Stomach (tissue), 9 donors: ENCODE measurements around the gene HAUS1. TPM values are rescaled to one million over a fixed set of nuclear protein-coding genes. Genes with fewer than 3 reads are reported as not detected.
"Not testable (repeated sequence)": the region's sequence is repeated elsewhere in the genome, so short reads cannot be mapped to it uniquely, and the experiment has no call there.

ENCODE experiments used
- DNase-seq, 2 donors: peaks; one replicate each; pipeline versions ENCODE4 v3.0.0 to v3.0.0-alpha.2; 2013 to 2019
- H3K27ac ChIP-seq, 5 donors: fragments of 200-600 bp in 4 of 5; sonication (generic) in 4 of 5; one replicate each; pipeline ENCODE4 v1.5.1; 2013 to 2019; ENCODE audit warnings: mild to moderate bottlenecking in 1 of 5, moderate library complexity in 1 of 5
- H3K27me3 ChIP-seq, 3 donors: fragments of 200-600 bp; sonication (generic); one replicate each; pipeline ENCODE4 v1.5.1; 2017 to 2019; ENCODE audit warnings: mixed run types in 1 of 3
- H3K36me3 ChIP-seq, 4 donors: fragments of 200-600 bp; sonication (generic); 1 replicate in 3 of 4; 2 replicates in 1 of 4; pipeline ENCODE4 v1.5.1; 2016 to 2019
- H3K4me1 ChIP-seq, 4 donors: fragments of 200-600 bp; sonication (generic); one replicate each; pipeline ENCODE4 v1.5.1; 2016 to 2019
- H3K4me3 ChIP-seq, 4 donors: fragments of 200-600 bp; sonication (generic) in 3 of 4; one replicate each; pipeline ENCODE4 v1.5.1; 2016 to 2019; ENCODE audit warnings: mild to moderate bottlenecking in 1 of 4
- H3K9me3 ChIP-seq, 4 donors: fragments of 200-600 bp; sonication (generic); one replicate each; pipeline ENCODE4 v1.5.1; 2016 to 2019
- CTCF ChIP-seq, 7 experiments: fragments of 450-650 bp in 4 of 7; fragments of 200-600 bp in 3 of 7; sonication (generic) in 3 of 7; IDR thresholded peaks; one replicate each; pipeline ENCODE4 v1.5.1; 2016 to 2019; ENCODE audit warnings: antibody characterized with exemption in 7 of 7, control low read depth in 2 of 7, mild to moderate bottlenecking in 1 of 7
- EP300 ChIP-seq: sonication (generic); formaldehyde crosslinking; IDR thresholded peaks from one replicate; pipeline ENCODE4 v1.6.1; 2017; ENCODE audit warnings: antibody characterized with exemption
- POLR2A ChIP-seq, 4 donors: fragments of 450-650 bp; IDR thresholded peaks; one replicate each; pipeline ENCODE4 v1.6.1; 2016; ENCODE audit warnings: antibody characterized with exemption in 4 of 4, control low read depth in 2 of 4, mild to moderate bottlenecking in 1 of 4, moderate library complexity in 1 of 4
- POLR2AphosphoS5 ChIP-seq, 3 donors: sonication (generic); formaldehyde crosslinking; IDR thresholded peaks; one replicate each; pipeline ENCODE4 v1.6.1; 2016; ENCODE audit warnings: antibody characterized with exemption in 3 of 3
- WGBS, 5 donors: extraction: QIAGEN DNeasy Blood & Tissue Kit in 3 of 5; methylation state at CpG; one replicate each; pipeline versions ENCODE4 v1.1.5 to v1.1.7; 2013 to 2018; 5-methylcytosine and 5-hydroxymethylcytosine counted together
- intact Hi-C: fragments of 100-400 bp; cut with DNase I; formaldehyde crosslinking; loops from one replicate; pipeline ENCODE4 v1.15.1; 2023; ENCODE audit warnings: low total_unique reads
- polyA plus RNA-seq, 3 donors: library from polyadenylated mRNA; stranded (reverse); fragments of 200-250 nt; gene quantifications; one replicate each; pipeline ENCODE4 v1.2.3, GENCODE V29; 2013
- total RNA-seq, 5 donors: library from RNA; depleted of rRNA; stranded (reverse); fragments of >200 nt; gene quantifications; one replicate each; pipeline versions ENCODE4 v1.1.0 to v1.2.3, GENCODE V29; 2014 to 2016
- donor health status: healthy with polysubstance abuse.
- donor health status: Bipolar disorder and iron deficiency.
- donor health status: healthy.

The HAUS1 gene
- total and polyA plus RNA-seq, 8 donors: 2.2 to 32.3 (median 26.4) TPM; not detected in 1

GRCh38 chr18:46156124-46156745, 52.0 kb downstream of the HAUS1 start:
- TF ChIP-seq EP300: no peak
- intact Hi-C loops: no loop called here
- H3K9me3 ChIP-seq: no peaks in the 10 kb centered on the region

GRCh38 chr18:46156843-46157242, 52.7 kb downstream of the HAUS1 start:
- Histone ChIP-seq H3K27me3 (no peaks in the 10 kb centered on the region), H3K4me1 (no peaks in the 10 kb centered on the region), H3K36me3 (no peaks in the 10 kb centered on the region), H3K9me3 (no peaks in the 10 kb centered on the region), H3K27ac (no peak overlapping the region), H3K4me3 (no peak overlapping the region)
- intact Hi-C loops: no loop called here
- no peak for DNase-seq
- 69 to 89% (median 88%) methylated on average over 3 of the region's 3 CpGs for WGBS, 5 donors
- TF ChIP-seq CTCF (IDR thresholded peaks at IDR 0.05) (no peak), POLR2A (IDR thresholded peaks at IDR 0.05) (no peak), EP300 (no peak), POLR2AphosphoS5 (IDR thresholded peaks at IDR 0.05) (no peak)

More at GRCh38 chr18:46156124-46156745, 52.0 kb downstream of the HAUS1 start:
- Histone ChIP-seq H3K27ac (no peak overlapping the region), H3K27me3 (no peaks in the 10 kb centered on the region), H3K4me1 (no peaks in the 10 kb centered on the region), H3K4me3 (no peak overlapping the region), H3K36me3 (no peaks in the 10 kb centered on the region)
- DNase-seq: no peak
- 73 to 86% (median 83%) methylated on average over 3 of the region's 3 CpGs for WGBS, 5 donors

GRCh38 chr18:46158499-46158898, 54.3 kb downstream of the HAUS1 start:
- no peak for TF ChIP-seq POLR2AphosphoS5 (IDR thresholded peaks at IDR 0.05)
- no peak for TF ChIP-seq CTCF (IDR thresholded peaks at IDR 0.05)
- TF ChIP-seq POLR2A (IDR thresholded peaks at IDR 0.05): no peak
- TF ChIP-seq EP300: no peak
- WGBS, 5 donors: 88 to 96% (median 94%) methylated on average over 3 of the region's 3 CpGs
- no peaks in the 10 kb centered on the region for H3K36me3 ChIP-seq

GRCh38 chr18:46160050-46160798, 56.0 kb downstream of the HAUS1 start:
- Histone ChIP-seq H3K4me3 (no peak overlapping the region), H3K9me3 (no peaks in the 10 kb centered on the region), H3K27ac (no peak overlapping the region), H3K4me1 (no peaks in the 10 kb centered on the region), H3K27me3 (no peaks in the 10 kb centered on the region), H3K36me3 (no peaks in the 10 kb centered on the region)
- TF ChIP-seq EP300 (no peak), CTCF (IDR thresholded peaks at IDR 0.05) (no peak), POLR2A (IDR thresholded peaks at IDR 0.05) (no peak), POLR2AphosphoS5 (IDR thresholded peaks at IDR 0.05) (no peak)
- no peak for DNase-seq
- 75 to 84% (median 80%) methylated on average over 4 of the region's 4 CpGs for WGBS, 5 donors
- intact Hi-C loops: loop anchor here (10.0 kb wide), 1 partner anchor 505 kb away; no protein-coding TSS in a partner anchor

More at GRCh38 chr18:46158499-46158898, 54.3 kb downstream of the HAUS1 start:
- DNase-seq: no peak
- Histone ChIP-seq H3K27me3 (no peaks in the 10 kb centered on the region), H3K27ac (no peak overlapping the region), H3K4me3 (no peak overlapping the region), H3K4me1 (no peaks in the 10 kb centered on the region), H3K9me3 (no peaks in the 10 kb centered on the region)
- intact Hi-C loops: no loop called here

- H3K4me1 ChIP-seq, H3K36me3 ChIP-seq, H3K27ac ChIP-seq, H3K9me3 ChIP-seq, H3K27me3 ChIP-seq, H3K4me3 ChIP-seq, DNase-seq: not testable (repeated sequence)
- intact Hi-C loops: loop anchor here (10.0 kb wide), 1 partner anchor 504 kb away; no protein-coding TSS in a partner anchor
- 94 to 100% (median 96%) methylated on average over 5 of the region's 5 CpGs for WGBS, 5 donors
Observed at GRCh38 chr18:46160840-46161239, 56.7 kb downstream of the HAUS1 start.
